Activated CD8-positive, alpha-beta memory T cell treated with anti-CD3 and anti-CD28 coated beads, Interleukin-2, amount 50 U/mL, for 1 hour (primary cell): ENCODE results near the gene PTGER3.

ENCODE experiments used
- DNase-seq: peaks from one replicate; pipeline ENCODE4 v3.0.0-alpha.2; 2020; ENCODE audit errors: extremely low read depth

Gene PTGER3

GRCh38 chr1:71049951-71050598, 2.5 kb upstream of the PTGER3 start:
- DNase-seq: no peak

- no peak for DNase-seq
Observed at GRCh38 chr1:71046891-71047634, 553 bp downstream of the PTGER3 start.

- DNase-seq: no peak
Observed at GRCh38 chr1:71045463-71046028, 2.1 kb downstream of the PTGER3 start.

- no peak for DNase-seq
Observed at GRCh38 chr1:71044833-71045232, 2.8 kb downstream of the PTGER3 start.

GRCh38 chr1:71043065-71043464, 4.6 kb downstream of the PTGER3 start:
- no peak for DNase-seq

GRCh38 chr1:71041806-71042205, 5.8 kb downstream of the PTGER3 start:
- no peak for DNase-seq

- no peak for DNase-seq
Observed at GRCh38 chr1:71039661-71040262, 7.9 kb downstream of the PTGER3 start.

- no peak for DNase-seq
Observed at GRCh38 chr1:71038942-71039341, 8.7 kb downstream of the PTGER3 start.

GRCh38 chr1:71037829-71038620, 9.6 kb downstream of the PTGER3 start:
- DNase-seq: no peak

- no peak for DNase-seq
Observed at GRCh38 chr1:71037066-71037465, 10.6 kb downstream of the PTGER3 start.

GRCh38 chr1:71033136-71033535, 14.5 kb downstream of the PTGER3 start:
- no peak for DNase-seq

GRCh38 chr1:71031426-71031825, 16.2 kb downstream of the PTGER3 start:
- no peak for DNase-seq

- no peak for DNase-seq
Observed at GRCh38 chr1:71030026-71030425, 17.6 kb downstream of the PTGER3 start.

- DNase-seq: no peak
Observed at GRCh38 chr1:71028981-71029380, 18.6 kb downstream of the PTGER3 start.

- no peak for DNase-seq
Observed at GRCh38 chr1:71027991-71028390, 19.6 kb downstream of the PTGER3 start.

GRCh38 chr1:71026093-71026492, 21.5 kb downstream of the PTGER3 start:
- no peak for DNase-seq

- no peak for DNase-seq
Observed at GRCh38 chr1:71023515-71023914, 24.1 kb downstream of the PTGER3 start.

GRCh38 chr1:71019233-71019969, 28.2 kb downstream of the PTGER3 start:
- no peak for DNase-seq

- DNase-seq: no peak
Observed at GRCh38 chr1:71018791-71019190, 28.8 kb downstream of the PTGER3 start.

GRCh38 chr1:71015745-71016144, 31.9 kb downstream of the PTGER3 start:
- no peak for DNase-seq

GRCh38 chr1:71014178-71014579, 33.4 kb downstream of the PTGER3 start:
- DNase-seq: no peak
